H1 (cell line): ENCODE data around the gene PJVK. TPM values are rescaled to one million over a fixed set of nuclear protein-coding genes. Genes with fewer than 3 reads are reported as not detected.

ENCODE experiments used
- CTCF ChIA-PET: fragments of 300-600 bp; sonication (Branson Sonifier 250); formaldehyde crosslinking; loops from one replicate; lab custom pipeline; 2021; ENCODE audit not compliant: partially characterized antibody; lab: Charles Lee
- POLR2A ChIA-PET: fragments of 300-600 bp; sonication (Branson Sonifier 250); formaldehyde crosslinking; loops from one replicate; lab custom pipeline; 2021; ENCODE audit warnings: inconsistent platforms; ENCODE audit not compliant: partially characterized antibody; lab: Charles Lee
- DNase-seq, 2 experiments: peaks; one replicate each; pipeline versions ENCODE4 v3.0.0 to v3.0.0-alpha.2; 2010 to 2022; ENCODE audit warnings: low spot score in 2 of 2, low read depth in 1 of 2, mixed read lengths in 1 of 2
- FAIRE-seq: peaks from 2 replicates; lab custom pipeline; 2011; peaks lifted over from hg19 to GRCh38; lab: Jason Lieb, UNC
- H2AFZ ChIP-seq: 2 replicates; pipeline ENCODE4 v1.8.1; 2012; ENCODE audit warnings: low read length, inconsistent platforms
- H2AK5ac ChIP-seq: 2 replicates; pipeline ENCODE4 v1.6.1; 2013; ENCODE audit warnings: low read depth, low read length
- H2BK120ac ChIP-seq: replicated peaks from 2 replicates; pipeline ENCODE3; 2013; ENCODE audit warnings: low read depth, low read length, inconsistent platforms
- H2BK12ac ChIP-seq: 2 replicates; pipeline ENCODE4 v1.6.1; 2013; ENCODE audit warnings: low read depth, low read length
- H2BK15ac ChIP-seq: 2 replicates; pipeline ENCODE4 v1.6.1; 2013; ENCODE audit warnings: low read length
- H2BK20ac ChIP-seq: 2 replicates; pipeline ENCODE4 v1.6.1; 2013; ENCODE audit warnings: low read length
- H2BK5ac ChIP-seq: 2 replicates; pipeline ENCODE4 v1.6.1; 2013; ENCODE audit warnings: low read depth, low read length
- H3K14ac ChIP-seq: 2 replicates; pipeline ENCODE4 v1.6.1; 2013; ENCODE audit warnings: inconsistent platforms; ENCODE audit not compliant: insufficient read length
- H3K18ac ChIP-seq: 2 replicates; pipeline ENCODE4 v1.6.1; 2013; ENCODE audit warnings: low read length; ENCODE audit errors: extremely low read depth
- H3K23ac ChIP-seq: 2 replicates; pipeline ENCODE4 v1.6.1; 2013; ENCODE audit warnings: inconsistent platforms; ENCODE audit not compliant: insufficient read length
- H3K23me2 ChIP-seq: 2 replicates; pipeline ENCODE4 v1.6.1; 2013; ENCODE audit warnings: low read depth, low read length
- H3K27ac ChIP-seq: 2 replicates; pipeline ENCODE4 v1.6.1; 2011; ENCODE audit warnings: low read depth, low read length, inconsistent platforms
- H3K27me3 ChIP-seq, 4 experiments: replicated peaks in 1 of 4; 1 replicate in 1 of 4; 2 replicates in 3 of 4; pipeline versions ENCODE4 v1.6.1 to v1.8.1; 2011 to 2013; ENCODE audit warnings: low read length in 3 of 4, mild to moderate bottlenecking in 3 of 4, inconsistent platforms in 2 of 4, mixed read lengths in 2 of 4, moderate library complexity in 1 of 4; ENCODE audit not compliant: control insufficient read depth in 3 of 4, insufficient read depth in 3 of 4; ENCODE audit errors: extremely low read depth in 1 of 4
- H3K36me3 ChIP-seq, 4 experiments: 2 replicates each; pipeline versions ENCODE4 v1.6.1 to v1.8.1; 2011 to 2013; ENCODE audit warnings: mild to moderate bottlenecking in 4 of 4, low read length in 3 of 4, moderate library complexity in 2 of 4, control low read depth in 1 of 4, inconsistent platforms in 1 of 4; ENCODE audit not compliant: insufficient read depth in 4 of 4, control insufficient read depth in 2 of 4
- H3K4ac ChIP-seq: replicated peaks from 2 replicates; pipeline ENCODE3; 2013; ENCODE audit warnings: low read length, low read depth, mixed read lengths, inconsistent platforms; ENCODE audit not compliant: insufficient read length
- H3K4me1 ChIP-seq, 4 experiments: replicated peaks in 1 of 4; 1 replicate in 1 of 4; 2 replicates in 3 of 4; pipeline versions ENCODE4 v1.6.1 to v1.8.1; 2011 to 2013; ENCODE audit warnings: low read length in 3 of 4, inconsistent platforms in 2 of 4, mixed read lengths in 1 of 4; ENCODE audit not compliant: insufficient read depth in 4 of 4, control insufficient read depth in 3 of 4
- H3K4me2 ChIP-seq, 2 experiments: 2 replicates each; pipeline versions ENCODE4 v1.6.1 to v1.8.1; 2011 to 2013; ENCODE audit warnings: low read depth in 2 of 2, low read length in 2 of 2, control low read depth in 1 of 2, inconsistent platforms in 1 of 2, mild to moderate bottlenecking in 1 of 2; ENCODE audit not compliant: insufficient read depth in 1 of 2
- H3K4me3 ChIP-seq, 4 experiments: fragments of 200-600, 300-600 bp in 1 of 4; sonication (generic), shearing (Covaris generic), sonication (Bioruptor Twin) in 1 of 4; 2 replicates each; pipeline versions ENCODE4 v1.5.1 to v1.8.1; 2011 to 2016; ENCODE audit warnings: low read length in 4 of 4, low read depth in 3 of 4, control low read depth in 2 of 4, inconsistent platforms in 2 of 4, mild to moderate bottlenecking in 2 of 4, mixed read lengths in 1 of 4, moderate library complexity in 1 of 4; ENCODE audit not compliant: insufficient read depth in 2 of 4; ENCODE audit errors: extremely low read depth in 1 of 4
- H3K56ac ChIP-seq: replicated peaks from 2 replicates; pipeline ENCODE3; 2013; ENCODE audit warnings: low read depth, mild to moderate bottlenecking, mixed read lengths, low read length, inconsistent platforms; ENCODE audit not compliant: insufficient read length
- H3K79me1 ChIP-seq: 2 replicates; pipeline ENCODE4 v1.6.1; 2013; ENCODE audit warnings: low read depth, low read length, control low read depth
- H3K79me2 ChIP-seq, 2 experiments: 2 replicates each; pipeline versions ENCODE4 v1.6.1 to v1.8.1; 2012 to 2013; ENCODE audit warnings: low read length in 2 of 2, mild to moderate bottlenecking in 2 of 2, inconsistent platforms in 1 of 2; ENCODE audit not compliant: insufficient read depth in 2 of 2, control insufficient read depth in 1 of 2
- H3K9ac ChIP-seq, 4 experiments: replicated peaks in 1 of 4; 1 replicate in 1 of 4; 2 replicates in 3 of 4; pipeline versions ENCODE4 v1.6.1 to v1.8.1; 2011 to 2013; ENCODE audit warnings: low read depth in 3 of 4, low read length in 3 of 4, control low read depth in 2 of 4, mild to moderate bottlenecking in 2 of 4, moderate library complexity in 2 of 4, inconsistent platforms in 1 of 4; ENCODE audit errors: extremely low read depth in 1 of 4
- H3K9me3 ChIP-seq, 2 experiments: 2 replicates each; pipeline versions ENCODE4 v1.6.1 to v1.8.1; 2012 to 2013; ENCODE audit warnings: mild to moderate bottlenecking in 2 of 2, moderate library complexity in 2 of 2, control low read depth in 1 of 2, inconsistent platforms in 1 of 2, low read depth in 1 of 2, low read length in 1 of 2, mixed read lengths in 1 of 2; ENCODE audit not compliant: insufficient read depth in 2 of 2
- H4K20me1 ChIP-seq, 2 experiments: replicated peaks in 1 of 2; 2 replicates each; pipeline versions ENCODE3 to v1.8.1; 2011 to 2013; ENCODE audit warnings: inconsistent platforms in 2 of 2, low read length in 2 of 2, mild to moderate bottlenecking in 1 of 2; ENCODE audit not compliant: insufficient read depth in 2 of 2, control insufficient read depth in 1 of 2
- H4K5ac ChIP-seq: 2 replicates; pipeline ENCODE4 v1.6.1; 2013; ENCODE audit warnings: low read length, low read depth, mixed read lengths, inconsistent platforms; ENCODE audit not compliant: insufficient read length
- H4K8ac ChIP-seq: 2 replicates; pipeline ENCODE4 v1.8.0; 2013; ENCODE audit warnings: mild to moderate bottlenecking, moderate library complexity, low read length, inconsistent platforms; ENCODE audit not compliant: insufficient read depth; ENCODE audit errors: extremely low read depth
- H4K91ac ChIP-seq: replicated peaks from 2 replicates; pipeline ENCODE3; 2013; ENCODE audit warnings: low read length, mixed read lengths, inconsistent platforms; ENCODE audit not compliant: insufficient read length
- CBX8 ChIP-seq: fragments of 300-800, 300-1000 bp; sonication (generic); IDR thresholded peaks from 2 replicates; pipeline ENCODE4 v1.7.1; 2016; ENCODE audit warnings: low read depth, low read length, borderline replicate concordance
- GABPA ChIP-seq: IDR thresholded peaks from 2 replicates; pipeline ENCODE4 v1.6.1; 2011; ENCODE audit warnings: mild to moderate bottlenecking, low read length, moderate library complexity, borderline replicate concordance; ENCODE audit not compliant: insufficient read depth
- POLR2AphosphoS5 ChIP-seq: IDR thresholded peaks from 2 replicates; pipeline ENCODE4 v1.6.1; 2011; ENCODE audit warnings: low read depth, low read length
- RNF2 ChIP-seq: fragments of 200-900, 300-1000 bp; sonication (generic); IDR thresholded peaks from 2 replicates; pipeline ENCODE4 v1.7.1; 2016; ENCODE audit warnings: borderline replicate concordance, low read depth, mild to moderate bottlenecking, antibody characterized with exemption, low read length; ENCODE audit not compliant: poor library complexity, severe bottlenecking; ENCODE audit errors: missing control alignments
- WGBS, 2 experiments: shearing (Covaris generic) in 1 of 2; methylation state at CpG; one replicate each; pipeline versions ENCODE4 v1.1.6 to v1.1.7; 2013 to 2015; ENCODE audit warnings: low lambda C conversion rate in 2 of 2, mixed read lengths in 2 of 2, inconsistent platforms in 1 of 2, low coverage in 1 of 2, missing lambda C conversion rate in 1 of 2; ENCODE audit not compliant: insufficient replicate concordance in 2 of 2, insufficient coverage in 1 of 2, insufficient read length in 1 of 2; ENCODE audit errors: extremely low coverage in 1 of 2, missing lambda C conversion rate in 1 of 2; 5-methylcytosine and 5-hydroxymethylcytosine counted together
- polyA plus RNA-seq, 7 experiments: library from polyadenylated mRNA; depleted of rRNA in 3 of 7; stranded (reverse) in 5 of 7; unstranded in 2 of 7; fragments of >200 nt in 5 of 7; fragments of 200-250 nt in 2 of 7; gene quantifications; 1 replicate in 5 of 7; 2 replicates in 1 of 7; 4 replicates in 1 of 7; pipeline versions ENCODE4 v1.2.1 to v1.2.3, GENCODE V29; 2011 to 2013; ENCODE audit warnings: missing spikeins in 2 of 7, mixed read lengths in 2 of 7
- total RNA-seq: library from RNA; stranded (reverse); fragmentation: NEBNext Ultra II Directional; extraction: Animal tissue kit (Norgen Biotek cat#: 25700); gene quantifications from 2 replicates; pipeline ENCODE4 v1.2.1, GENCODE V29; 2021
- TF ChIP-seq, protein P1 (sequence below): IDR thresholded peaks from 2 replicates; pipeline ENCODE4 v1.6.1; 2012; ENCODE audit warnings: inconsistent platforms
- TF ChIP-seq, protein P2 (sequence below): IDR thresholded peaks from 2 replicates; pipeline ENCODE4 v1.6.1; 2012; ENCODE audit warnings: low read length, inconsistent platforms

Gene PJVK
- total and polyA plus RNA-seq, 2 of the 8 experiments (the other 6 are each of a cell fraction or from before 2014, with no cell fraction given), result 2.4 to 2.8 TPM

GRCh38 chr2:178401994-178402437 lies 49.2 kb upstream of the PJVK start:
- no peak overlapping the region for H3K9ac ChIP-seq
- H3K9me3 ChIP-seq, result no peaks in the 10 kb centered on the region
- no peaks in the 10 kb centered on the region for H3K4me1 ChIP-seq
- TF ChIP-seq RNF2 (no peak), POLR2AphosphoS5 (no peak), GABPA (no peak), CBX8 (no peak)
- TF ChIP-seq, protein P1, sequence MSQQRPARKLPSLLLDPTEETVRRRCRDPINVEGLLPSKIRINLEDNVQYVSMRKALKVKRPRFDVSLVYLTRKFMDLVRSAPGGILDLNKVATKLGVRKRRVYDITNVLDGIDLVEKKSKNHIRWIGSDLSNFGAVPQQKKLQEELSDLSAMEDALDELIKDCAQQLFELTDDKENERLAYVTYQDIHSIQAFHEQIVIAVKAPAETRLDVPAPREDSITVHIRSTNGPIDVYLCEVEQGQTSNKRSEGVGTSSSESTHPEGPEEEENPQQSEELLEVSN, result no peak
- TF ChIP-seq, protein P2, sequence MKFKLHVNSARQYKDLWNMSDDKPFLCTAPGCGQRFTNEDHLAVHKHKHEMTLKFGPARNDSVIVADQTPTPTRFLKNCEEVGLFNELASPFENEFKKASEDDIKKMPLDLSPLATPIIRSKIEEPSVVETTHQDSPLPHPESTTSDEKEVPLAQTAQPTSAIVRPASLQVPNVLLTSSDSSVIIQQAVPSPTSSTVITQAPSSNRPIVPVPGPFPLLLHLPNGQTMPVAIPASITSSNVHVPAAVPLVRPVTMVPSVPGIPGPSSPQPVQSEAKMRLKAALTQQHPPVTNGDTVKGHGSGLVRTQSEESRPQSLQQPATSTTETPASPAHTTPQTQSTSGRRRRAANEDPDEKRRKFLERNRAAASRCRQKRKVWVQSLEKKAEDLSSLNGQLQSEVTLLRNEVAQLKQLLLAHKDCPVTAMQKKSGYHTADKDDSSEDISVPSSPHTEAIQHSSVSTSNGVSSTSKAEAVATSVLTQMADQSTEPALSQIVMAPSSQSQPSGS, result no peak
- H3K23me2 ChIP-seq, result no peaks in the 10 kb centered on the region
- H3K27me3 ChIP-seq, result no peaks in the 10 kb centered on the region
- FAIRE-seq (no peak), DNase-seq (no peak)
- no peak overlapping the region for H4K91ac ChIP-seq
- H3K4me2 ChIP-seq, result no peak overlapping the region
- no peaks in the 10 kb centered on the region for H3K79me2 ChIP-seq
- no peak overlapping the region for H2BK5ac ChIP-seq
- H2BK20ac ChIP-seq, result no peak overlapping the region
- no peak overlapping the region for H2AFZ ChIP-seq
- no peaks in the 10 kb centered on the region for H3K79me1 ChIP-seq
- H2BK120ac ChIP-seq, result no peak overlapping the region
- no peak overlapping the region for H2AK5ac ChIP-seq
- no peak overlapping the region for H3K27ac ChIP-seq
- H3K23ac ChIP-seq, result no peak overlapping the region
- 91% methylated on average over 6 of the region's 6 CpGs; no CpG with 5 or more reads in 1 of the 2 experiments for WGBS, 2 experiments
- no peak overlapping the region for H3K4ac ChIP-seq
- ChIA-PET CTCF (interaction anchor here (1.1 to 6.3 kb wide), 4 partner anchors 10 to 290 kb away, joined by 3 to 64 read pairs (median 4); partner anchors contain the start of gene RBM45), POLR2A (interaction anchor here (0.8 to 3.5 kb wide), 2 partner anchors 12 to 37 kb away, joined by 3 to 15 read pairs; no protein-coding TSS in a partner anchor)
- H2BK15ac ChIP-seq, result no peak overlapping the region
- H3K56ac ChIP-seq, result no peak overlapping the region
- no peaks in the 10 kb centered on the region for H3K36me3 ChIP-seq
- no peak overlapping the region for H4K5ac ChIP-seq
- no peak overlapping the region for H3K14ac ChIP-seq
- no peaks in the 10 kb centered on the region for H4K20me1 ChIP-seq
- no peak overlapping the region for H3K4me3 ChIP-seq
- no peak overlapping the region for H2BK12ac ChIP-seq
- no peak overlapping the region for H3K18ac ChIP-seq
- H4K8ac ChIP-seq, result no peak overlapping the region
